HG03175 (cell line): ENCODE data around the gene CISD3.

ENCODE experiments used
- ATAC-seq: cut with Tn5 transposase; IDR thresholded peaks from one replicate; pipeline ENCODE4 v1.9.1; 2021; ENCODE audit warnings: mild to moderate bottlenecking, moderate library complexity; ENCODE audit not compliant: unreplicated experiment

The CISD3 gene

GRCh38 chr17:38742411-38743308 lies 12.5 kb downstream of the CISD3 start:
- no peak for ATAC-seq

- ATAC-seq: no peak
Measured at GRCh38 chr17:38743556-38744171, 13.5 kb downstream of the CISD3 start.

- ATAC-seq: no peak
Measured at GRCh38 chr17:38745545-38745944, 15.4 kb downstream of the CISD3 start.

GRCh38 chr17:38746004-38746848 lies 16.1 kb downstream of the CISD3 start:
- no peak for ATAC-seq

GRCh38 chr17:38746849-38747462 lies 16.8 kb downstream of the CISD3 start:
- no peak for ATAC-seq

- ATAC-seq: no peak
Measured at GRCh38 chr17:38747463-38748148, 17.5 kb downstream of the CISD3 start.

GRCh38 chr17:38748149-38748891 lies 18.2 kb downstream of the CISD3 start, which contains the start of gene PCGF2:
Gene PCGF2 (minus strand): TSS chr17:38748336. CDS start chr17:38740402, 7,934 bp downstream.
- ATAC-seq: no peak

- ATAC-seq: no peak
Measured at GRCh38 chr17:38748892-38749222, 18.7 kb downstream of the CISD3 start.

GRCh38 chr17:38749223-38750043 lies 19.3 kb downstream of the CISD3 start:
- no peak for ATAC-seq

GRCh38 chr17:38750044-38750311 lies 19.8 kb downstream of the CISD3 start:
- ATAC-seq: no peak

GRCh38 chr17:38750312-38751121 lies 20.4 kb downstream of the CISD3 start:
- ATAC-seq: no peak

GRCh38 chr17:38751144-38751807 lies 21.1 kb downstream of the CISD3 start:
- ATAC-seq: no peak

- peak; percentile 1 for ATAC-seq
Measured at GRCh38 chr17:38751808-38752307, 21.7 kb downstream of the CISD3 start.

- peak; percentile 80 for ATAC-seq
Measured at GRCh38 chr17:38752308-38753070, 22.3 kb downstream of the CISD3 start, which contains the start of gene PSMB3. Gene PSMB3 (plus strand): TSS chr17:38752741. CDS start chr17:38752827, 86 bp downstream.

GRCh38 chr17:38753071-38753506 lies 22.9 kb downstream of the CISD3 start:
- no peak for ATAC-seq

GRCh38 chr17:38761612-38762011 lies 31.5 kb downstream of the CISD3 start:
- ATAC-seq: no peak

GRCh38 chr17:38762231-38762630 lies 32.1 kb downstream of the CISD3 start:
- ATAC-seq: no peak
